CD4-positive, alpha-beta T cell treated with Interleukin-2 at 100 ng/mL for 4 hours (primary cell): Measurements from ENCODE around the gene PNP.
"Not testable (repeated sequence)": the region's sequence is repeated elsewhere in the genome, so short reads cannot be mapped to it uniquely, and the experiment has no call there.

ENCODE experiments used
- DNase-seq: peaks from one replicate; pipeline ENCODE4 v3.0.0-alpha.2; 2020; ENCODE audit warnings: low spot score

Gene PNP

DNA sequence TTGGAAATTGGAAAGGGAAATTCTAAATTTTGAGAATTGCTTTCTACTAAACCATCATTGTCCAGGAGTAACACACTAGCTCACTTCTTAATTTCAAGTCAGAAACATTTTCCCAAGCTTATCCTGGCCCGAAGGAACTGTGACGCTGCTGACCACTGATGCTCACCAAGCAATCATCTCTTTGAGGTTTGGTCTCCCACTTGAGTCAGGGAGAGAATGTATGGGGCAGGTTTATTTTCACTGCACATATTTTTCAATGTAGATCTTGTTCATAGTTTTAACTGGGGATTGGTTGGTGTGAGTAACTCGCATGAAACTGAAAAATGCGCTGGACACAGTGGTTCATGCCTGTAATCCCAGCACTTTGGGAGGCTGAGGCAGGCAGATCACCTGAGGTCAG is 23.3 kb downstream of the PNP start:
- no peak for DNase-seq

DNA sequence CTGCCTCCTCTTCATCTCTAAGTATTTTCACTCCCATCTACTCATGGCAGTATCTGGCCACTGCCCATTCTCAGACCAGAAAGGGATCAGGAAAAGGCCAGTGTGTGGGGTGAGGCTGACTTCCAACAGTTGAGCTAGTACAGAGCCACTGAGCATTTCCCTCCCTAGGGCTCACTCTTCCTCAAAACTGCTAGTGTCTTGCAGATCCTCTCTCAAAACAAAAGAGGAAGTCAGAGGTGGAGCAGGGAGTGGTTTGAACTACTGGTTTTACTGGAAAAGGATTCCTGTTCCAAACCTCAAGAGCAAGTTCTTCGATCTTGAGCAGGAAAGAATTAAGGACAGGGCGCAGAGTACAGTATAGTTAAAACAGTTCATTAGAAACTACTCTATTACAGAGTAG is 24.4 kb downstream of the PNP start:
- no peak for DNase-seq

DNA sequence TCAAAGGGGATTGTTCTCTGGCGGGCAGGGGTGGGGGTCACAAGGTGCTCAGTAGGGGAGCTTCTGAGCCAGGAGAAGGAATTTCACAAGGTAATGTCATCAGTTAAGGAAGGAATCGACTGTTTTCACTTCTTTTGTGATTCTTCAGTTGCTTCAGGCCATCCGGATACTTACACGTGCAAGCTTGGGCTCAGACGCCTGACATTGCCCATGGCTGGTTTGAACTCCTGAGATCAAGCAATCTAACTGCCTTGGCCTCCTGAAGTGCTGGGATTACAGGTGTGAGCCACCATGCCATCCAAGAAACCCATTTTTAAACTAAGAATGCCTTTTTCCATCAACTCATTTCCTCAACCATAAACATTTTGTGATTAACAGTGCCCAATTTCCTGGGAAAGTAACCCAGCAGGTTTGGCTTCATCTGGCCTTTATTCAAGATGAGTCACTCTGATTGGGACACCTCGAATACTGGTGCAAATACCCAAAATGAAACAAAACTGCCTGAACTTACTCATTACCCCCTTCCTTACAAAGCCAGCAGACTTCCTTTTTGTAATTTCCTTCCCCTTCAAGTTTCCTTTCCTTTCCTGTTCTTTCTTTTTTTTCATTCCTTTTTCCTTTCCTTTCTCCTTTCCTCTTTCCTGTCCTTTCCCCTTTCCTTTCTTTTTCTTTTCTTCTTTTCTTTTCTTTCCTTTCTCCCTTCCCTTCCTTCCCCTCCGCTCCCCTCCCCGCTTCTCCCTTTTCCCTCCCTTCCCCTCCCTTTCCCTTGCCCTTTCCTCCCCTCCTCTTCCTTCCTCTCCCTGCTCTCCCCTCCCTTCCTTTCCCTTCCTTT is 25.9 kb downstream of the PNP start:
- no peak for DNase-seq

DNA sequence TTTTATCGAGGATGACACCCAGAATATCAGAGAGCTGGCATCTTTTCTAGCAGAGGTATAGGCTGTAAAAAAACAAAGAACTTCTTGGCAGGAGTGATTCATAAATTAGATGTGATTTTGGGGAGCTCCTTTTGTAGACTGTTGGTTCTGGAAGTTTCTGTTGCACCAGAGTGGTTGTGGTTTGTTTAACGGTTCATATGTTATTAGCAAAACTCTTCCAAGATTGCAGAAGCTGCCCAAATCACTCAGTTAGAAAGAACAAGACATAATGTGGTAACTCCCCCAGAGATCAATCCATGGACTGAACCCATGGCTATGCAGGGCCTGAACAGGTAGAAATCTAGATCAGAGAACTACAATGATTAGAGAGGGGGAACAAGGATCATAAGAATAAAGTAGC is 29.4 kb downstream of the PNP start:
- no peak for DNase-seq

DNA sequence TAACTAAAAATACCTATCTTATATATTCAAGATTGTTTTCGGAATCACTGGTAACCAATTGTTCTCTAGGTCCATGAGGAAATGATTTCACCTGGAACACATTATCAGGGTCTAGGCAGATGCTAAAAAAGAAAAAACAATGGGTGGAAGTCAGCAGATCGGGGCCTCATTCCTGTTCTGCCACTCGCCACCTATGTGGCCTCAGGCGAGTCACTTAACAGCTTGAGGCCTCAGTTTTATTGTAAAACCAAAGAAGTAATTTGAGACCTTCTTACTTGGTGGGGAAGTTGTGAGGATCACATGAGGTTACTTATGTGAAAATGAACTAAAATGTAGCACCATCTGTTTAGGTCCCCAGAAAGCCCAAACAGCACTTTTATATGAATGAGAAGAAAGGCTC is 29.9 kb downstream of the PNP start:
- DNase-seq: no peak

DNA sequence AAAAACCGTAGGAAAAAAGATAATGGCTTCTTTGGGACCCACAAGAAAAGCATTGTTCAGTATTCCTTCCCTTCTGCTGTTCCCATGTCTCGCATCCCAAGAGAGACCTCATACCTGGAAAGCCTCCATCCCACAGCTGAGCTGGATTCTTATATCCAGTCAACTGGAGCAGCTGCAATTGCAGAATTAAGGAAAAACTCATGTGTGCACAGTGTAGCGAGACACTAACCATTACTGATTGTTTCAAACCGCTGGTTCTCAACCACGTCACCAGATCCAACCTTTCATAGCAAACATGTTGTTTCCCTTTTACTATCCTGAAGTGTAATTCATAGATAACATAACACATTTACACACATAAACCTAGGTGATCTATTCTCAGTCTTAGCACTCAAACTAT is 30.7 kb downstream of the PNP start:
- DNase-seq: no peak

DNA sequence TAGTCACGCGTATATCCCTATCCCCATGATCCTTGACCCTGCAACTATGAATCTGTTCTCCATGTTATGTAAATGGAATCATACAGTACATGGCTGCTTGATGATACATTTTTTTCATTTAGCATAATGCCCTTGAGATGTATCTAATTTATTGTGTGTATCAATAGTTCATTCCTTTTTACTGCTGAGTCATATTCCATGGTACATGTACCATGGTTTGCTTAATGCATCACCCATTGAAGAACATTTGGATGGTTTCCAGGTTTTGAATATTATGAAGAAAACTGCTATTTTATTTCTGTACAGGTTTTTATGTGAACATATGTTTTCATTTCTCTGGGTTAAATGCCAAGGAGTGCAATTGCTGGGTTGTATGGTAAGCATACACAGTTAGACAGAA is 32.1 kb downstream of the PNP start:
- DNase-seq: no peak

DNA sequence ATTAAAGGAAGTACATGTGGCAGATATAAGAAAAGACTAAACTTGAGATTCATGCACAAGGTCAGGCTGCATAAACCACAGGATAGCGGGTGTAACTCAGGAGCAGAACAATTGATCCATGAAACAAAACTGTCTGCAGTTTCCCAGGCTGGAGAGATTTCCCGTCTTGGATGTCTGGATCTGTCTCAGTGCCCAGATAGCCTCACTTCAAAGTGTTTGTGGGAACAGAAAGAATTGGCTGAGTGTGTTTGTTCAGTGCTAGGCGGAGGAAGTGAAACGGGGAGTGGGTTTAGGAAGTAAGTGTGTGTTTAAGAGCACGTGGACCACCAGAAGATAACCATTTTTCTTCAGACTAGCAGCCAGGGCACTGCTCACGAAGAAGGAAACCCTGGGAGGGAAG is 34.7 kb downstream of the PNP start:
- DNase-seq: no peak

DNA sequence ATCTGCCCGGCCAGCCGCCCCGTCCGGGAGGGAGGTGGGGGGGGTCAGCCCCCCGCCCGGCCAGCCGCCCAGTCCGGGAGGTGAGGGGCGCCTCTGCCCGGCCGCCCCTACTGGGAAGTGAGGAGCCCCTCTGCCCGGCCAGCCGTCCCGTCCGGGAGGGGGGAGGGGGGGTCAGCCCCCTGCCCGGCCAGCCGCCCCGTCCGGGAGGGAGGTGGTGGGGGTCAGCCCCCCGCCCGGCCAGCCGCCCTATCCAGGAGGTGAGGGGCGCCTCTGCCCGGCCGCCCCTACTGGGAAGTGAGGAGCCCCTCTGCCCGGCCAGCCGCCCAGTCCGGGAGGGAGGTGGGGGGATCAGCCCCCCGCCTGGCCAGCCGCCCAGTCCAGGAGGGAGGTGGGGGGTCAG is 37.1 kb downstream of the PNP start:
- DNase-seq: not testable (repeated sequence)

DNA sequence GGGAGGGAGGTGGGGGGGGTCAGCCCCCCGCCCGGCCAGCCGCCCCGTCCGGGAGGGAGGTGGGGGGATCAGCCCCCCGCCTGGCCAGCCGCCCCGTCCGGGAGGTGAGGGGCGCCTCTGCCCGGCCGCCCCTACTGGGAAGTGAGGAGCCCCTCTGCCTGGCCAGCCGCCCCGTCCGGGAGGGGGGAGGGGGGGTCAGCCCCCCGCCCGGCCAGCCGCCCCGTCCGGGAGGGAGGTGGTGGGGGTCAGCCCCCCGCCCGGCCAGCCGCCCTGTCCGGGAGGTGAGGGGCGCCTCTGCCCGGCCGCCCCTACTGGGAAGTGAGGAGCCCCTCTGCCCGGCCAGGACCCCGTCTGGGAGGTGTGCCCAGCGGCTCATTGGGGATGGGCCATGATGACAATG is 37.5 kb downstream of the PNP start:
- not testable (repeated sequence) for DNase-seq

DNA sequence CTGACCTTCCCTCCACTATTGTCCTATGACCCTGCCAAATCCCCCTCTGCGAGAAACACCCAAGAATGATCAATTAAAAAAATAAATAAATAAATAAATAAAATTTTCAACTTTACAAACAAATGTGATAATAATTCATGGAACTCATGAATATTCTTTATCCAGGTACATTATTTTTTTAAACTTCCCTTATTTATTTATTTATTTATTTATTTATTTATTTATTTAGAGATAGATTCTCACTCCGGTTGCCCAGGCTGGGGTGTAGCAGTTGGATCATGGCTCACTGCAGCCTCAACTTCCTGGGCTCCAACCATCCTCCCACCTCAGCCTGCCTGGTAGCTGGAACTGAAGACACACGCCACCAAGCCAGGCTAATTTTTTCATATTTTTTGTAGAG is 38.3 kb downstream of the PNP start:
- not testable (repeated sequence) for DNase-seq

DNA sequence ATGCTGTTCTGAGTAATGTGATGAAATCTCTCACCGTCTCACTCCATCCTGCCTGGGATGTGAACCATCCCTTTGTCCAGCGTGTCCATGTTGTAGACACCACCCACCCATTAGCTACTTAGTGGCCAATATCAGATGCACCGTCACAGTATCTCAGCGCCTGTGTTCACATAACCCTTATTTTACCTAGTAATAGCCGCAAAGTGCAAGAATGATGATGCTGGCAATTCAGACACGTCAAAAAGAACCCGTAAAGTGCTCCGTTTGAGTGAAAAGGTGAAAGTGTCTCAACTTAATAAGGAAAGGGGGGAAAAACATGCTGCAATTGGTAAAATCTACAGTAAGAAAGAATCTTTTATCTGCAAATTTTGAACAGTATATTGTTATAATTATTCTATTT is 39.2 kb downstream of the PNP start:
- no peak for DNase-seq

DNA sequence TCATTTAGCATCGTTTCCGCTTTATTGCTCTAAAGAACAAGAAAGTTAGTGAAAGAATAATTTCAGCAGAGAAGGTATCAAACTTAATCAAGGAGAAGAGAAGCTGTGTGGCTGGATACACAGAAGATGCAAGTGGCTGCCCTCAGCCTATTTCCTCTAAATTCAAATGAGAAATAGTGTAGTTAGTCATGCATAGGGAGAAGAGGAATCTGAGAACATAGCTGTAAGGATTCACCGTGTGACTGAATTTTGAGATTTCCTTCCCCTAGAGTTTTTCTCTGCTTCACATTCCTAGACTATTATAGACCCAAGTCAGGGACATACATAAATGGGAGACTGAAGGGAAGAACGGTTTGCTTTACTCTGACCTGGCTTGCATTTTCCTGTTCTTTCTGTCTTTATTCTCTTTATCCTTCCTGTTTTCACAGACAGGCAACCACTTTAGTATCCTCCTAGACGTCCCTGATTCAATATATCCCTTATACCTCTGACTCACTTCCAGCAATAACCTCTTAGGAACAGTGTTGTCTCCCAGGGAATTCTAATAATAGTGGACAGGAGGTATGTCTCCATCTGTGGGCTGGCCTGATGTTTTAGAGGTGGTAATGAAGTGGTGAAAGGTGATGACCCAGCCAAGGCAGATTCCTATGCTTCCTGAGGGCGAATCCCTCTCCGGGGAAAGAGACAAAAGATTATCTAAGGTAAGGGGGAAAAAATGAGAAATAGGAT is 43.1 kb downstream of the PNP start:
- no peak for DNase-seq

DNA sequence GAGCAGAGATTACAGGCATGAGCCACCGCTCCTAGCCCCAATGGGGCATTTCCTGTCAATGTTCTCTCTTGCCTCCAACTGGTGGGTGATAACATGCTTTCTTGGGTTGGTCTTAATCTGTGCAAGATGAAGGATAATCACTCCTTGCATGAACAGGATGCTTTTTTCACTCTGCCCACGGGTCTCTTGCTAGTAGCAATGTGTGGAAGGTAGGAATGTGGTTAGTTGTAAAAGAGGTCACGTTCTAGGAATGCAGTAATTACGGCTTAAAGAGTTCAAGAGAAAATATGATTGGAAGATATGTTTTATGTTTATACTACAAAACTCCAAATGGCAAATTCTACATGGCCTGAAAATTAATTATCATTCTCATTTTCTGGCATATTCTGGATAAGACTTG is 46.6 kb downstream of the PNP start:
- no peak for DNase-seq

DNA sequence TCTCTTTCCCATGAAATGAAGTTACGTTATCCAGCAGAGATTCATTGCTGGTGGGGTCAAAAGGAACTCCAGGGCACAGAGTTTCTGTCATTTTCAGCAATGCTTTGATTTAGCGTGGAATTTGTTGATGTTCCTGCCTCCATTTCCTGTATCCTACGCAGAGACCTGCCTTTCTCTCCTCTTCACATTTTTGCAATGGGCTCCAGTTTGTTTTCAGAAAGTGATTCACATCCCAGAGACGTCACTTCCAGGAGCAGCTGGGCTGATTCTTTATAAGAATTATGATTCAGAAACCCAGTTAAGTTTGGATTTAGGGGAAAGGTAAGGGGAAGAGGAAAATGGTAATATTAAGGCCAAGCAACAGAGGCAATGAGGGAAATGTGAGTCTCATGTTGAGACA is 47.7 kb downstream of the PNP start:
- DNase-seq: no peak

DNA sequence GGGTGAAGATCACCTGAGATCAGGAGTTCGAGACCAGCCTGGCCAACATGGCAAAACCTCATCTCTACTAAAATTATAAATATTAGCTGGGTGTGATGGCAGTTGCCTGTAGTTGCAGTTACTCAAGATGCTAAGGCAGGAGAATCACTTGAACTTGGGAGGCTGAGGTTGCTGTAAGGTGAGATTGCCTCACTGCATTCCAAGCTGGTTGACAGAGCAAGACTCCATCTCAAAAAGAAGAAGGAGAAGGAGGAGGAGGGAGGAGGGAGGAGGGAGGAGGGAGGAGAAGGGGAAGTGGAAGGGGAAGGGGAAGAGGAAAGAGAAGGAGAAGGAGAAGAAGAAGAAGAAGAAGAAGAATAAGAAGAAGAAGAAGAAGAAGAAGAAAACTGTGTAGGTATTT is 53.1 kb downstream of the PNP start:
- DNase-seq: no peak

DNA sequence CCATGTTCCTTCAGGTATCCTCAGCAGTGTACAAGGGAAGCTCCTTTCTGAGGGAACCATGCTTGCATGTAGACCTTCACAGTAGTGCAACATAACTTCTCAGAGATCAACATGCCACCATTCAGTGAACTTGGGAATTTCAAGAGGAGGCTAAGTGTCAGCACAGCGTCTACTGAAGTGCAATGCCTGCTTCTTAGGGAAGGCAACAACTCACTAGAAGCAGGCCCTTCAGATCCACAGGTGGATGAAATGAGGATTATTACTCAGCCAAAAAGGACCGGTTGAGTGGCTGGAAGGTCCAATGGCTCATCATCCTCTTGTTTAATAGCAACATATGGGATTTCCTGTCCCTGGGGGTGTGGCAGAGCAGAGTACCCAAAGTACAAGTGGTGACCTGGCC is 54.8 kb downstream of the PNP start:
- DNase-seq: no peak
